HG03060 (cell line): ENCODE results near the gene FOSB.
A peak's percentile ranks its signal among the peaks of the same experiment; 100 is the strongest.
"Not testable (repeated sequence)": the region's sequence is repeated elsewhere in the genome, so short reads cannot be mapped to it uniquely, and the experiment has no call there.

ENCODE experiments used
- ATAC-seq: cut with Tn5 transposase; IDR thresholded peaks from one replicate; pipeline ENCODE4 v1.9.1; 2021; ENCODE audit warnings: low read depth, moderate number of reproducible peaks; ENCODE audit not compliant: unreplicated experiment

The FOSB gene

DNA sequence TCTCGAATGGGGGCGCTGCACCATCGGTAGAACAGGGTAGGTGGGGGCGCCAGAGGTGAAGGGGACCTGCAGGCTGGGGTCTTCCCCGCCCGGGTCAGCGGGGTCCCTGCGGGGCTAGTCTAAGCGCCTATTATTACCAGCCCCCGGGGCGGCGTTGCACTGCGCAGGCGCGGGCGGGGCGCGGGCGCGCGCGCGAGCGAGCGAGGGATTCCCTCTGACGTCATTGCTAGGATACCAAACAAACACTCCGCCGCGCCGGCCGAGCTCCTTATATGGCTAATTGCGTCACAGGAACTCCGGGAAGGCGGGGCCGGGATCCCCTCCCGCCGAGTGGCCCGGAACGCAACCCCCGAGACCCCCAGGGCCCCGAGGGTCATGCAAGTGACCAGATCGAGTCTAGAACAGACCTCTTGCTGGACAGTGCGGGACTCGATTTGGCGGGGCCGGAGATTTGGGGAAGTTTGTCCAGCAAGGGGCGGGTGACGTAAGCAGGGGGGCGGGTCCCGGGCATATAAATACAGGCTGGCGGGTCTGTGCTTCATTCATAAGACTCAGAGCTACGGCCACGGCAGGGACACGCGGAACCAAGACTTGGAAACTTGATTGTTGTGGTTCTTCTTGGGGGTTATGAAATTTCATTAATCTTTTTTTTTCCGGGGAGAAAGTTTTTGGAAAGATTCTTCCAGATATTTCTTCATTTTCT, at the start of gene FOSB:
TSS of gene FOSB (plus strand) at position 541 of the 703 bp plus-strand sequence. CDS start 591 bp downstream, outside the sequence.
- ATAC-seq, result peak; percentile 42

DNA sequence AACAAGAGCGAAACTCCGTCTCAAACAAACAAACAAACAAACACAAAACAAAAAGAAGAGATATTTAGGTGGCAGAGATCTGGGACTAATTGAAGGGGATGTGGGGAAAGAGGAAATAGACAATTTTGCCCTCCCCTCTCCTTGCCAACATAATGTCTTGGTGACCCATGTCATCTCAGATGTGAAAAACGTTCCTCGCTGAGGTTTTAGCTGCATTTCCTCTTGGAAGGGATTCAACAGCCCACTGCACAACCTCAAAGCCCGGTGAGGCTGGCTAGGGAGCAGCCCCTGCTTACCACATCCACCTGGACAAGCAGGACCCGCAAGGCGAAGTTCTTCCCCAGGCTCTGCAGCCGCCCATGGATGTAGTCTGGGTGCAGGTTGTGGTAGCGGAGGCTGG, 49.0 kb upstream of the FOSB start:
- no peak for ATAC-seq

DNA sequence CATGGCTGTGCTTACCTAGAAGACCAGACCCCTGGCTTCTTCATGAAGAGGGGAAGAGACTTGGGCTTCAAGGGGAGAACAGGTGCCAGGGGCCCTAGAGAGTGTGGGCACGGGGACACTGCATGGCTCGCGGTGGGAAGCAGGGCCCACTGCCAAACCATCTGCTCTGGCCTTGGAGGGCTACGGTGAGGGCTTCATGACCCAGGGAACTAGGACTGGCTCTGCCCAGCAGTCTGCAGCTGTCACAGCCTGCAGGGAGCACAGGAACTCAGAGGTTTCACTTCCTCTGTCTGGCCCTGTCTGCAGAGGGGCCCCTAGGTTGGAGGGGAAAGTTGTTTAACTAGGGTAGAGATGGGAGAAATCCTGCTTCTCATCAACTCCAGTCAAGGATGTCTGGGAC, 48.4 kb upstream of the FOSB start:
- ATAC-seq, result no peak

DNA sequence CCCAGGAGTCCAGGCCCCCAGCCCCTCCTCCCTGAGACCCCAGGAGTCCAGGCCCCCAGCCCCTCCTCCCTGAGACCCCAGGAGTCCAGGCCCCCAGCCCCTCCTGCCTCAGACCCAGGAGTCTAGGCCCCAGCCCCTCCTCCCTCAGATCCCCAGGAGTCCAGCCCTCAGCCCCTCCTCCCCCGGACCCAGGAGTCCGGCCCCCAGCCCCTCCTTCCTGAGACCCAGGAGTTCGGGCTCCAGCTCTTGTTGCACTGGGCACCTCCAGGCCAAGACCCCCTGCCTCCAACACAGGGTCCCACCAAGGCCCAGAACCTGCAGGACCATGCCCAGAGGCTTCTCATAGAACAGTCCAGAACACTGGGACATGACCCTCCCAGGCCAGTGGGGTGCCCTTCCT, 47.9 kb upstream of the FOSB start:
- no peak for ATAC-seq

DNA sequence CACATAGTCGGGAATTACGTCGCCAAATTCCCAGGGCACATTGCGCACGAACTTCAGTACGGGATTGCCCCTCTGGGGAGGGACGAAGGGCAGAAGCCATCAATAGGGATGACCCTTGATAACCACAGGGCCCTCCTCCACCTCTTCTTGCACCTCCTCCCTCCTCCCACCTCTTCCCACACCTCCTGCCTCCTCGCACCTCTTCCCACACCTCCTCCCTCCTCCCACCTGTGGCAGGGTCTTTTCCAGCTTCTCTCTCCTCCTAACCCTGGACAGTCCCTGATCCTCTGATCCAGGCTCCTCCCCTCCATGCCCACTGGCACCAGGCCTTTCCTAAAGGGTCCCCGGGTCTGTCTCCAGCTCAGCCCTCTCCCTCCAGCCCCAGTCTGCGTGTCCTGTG, 47.4 kb upstream of the FOSB start:
- no peak for ATAC-seq

DNA sequence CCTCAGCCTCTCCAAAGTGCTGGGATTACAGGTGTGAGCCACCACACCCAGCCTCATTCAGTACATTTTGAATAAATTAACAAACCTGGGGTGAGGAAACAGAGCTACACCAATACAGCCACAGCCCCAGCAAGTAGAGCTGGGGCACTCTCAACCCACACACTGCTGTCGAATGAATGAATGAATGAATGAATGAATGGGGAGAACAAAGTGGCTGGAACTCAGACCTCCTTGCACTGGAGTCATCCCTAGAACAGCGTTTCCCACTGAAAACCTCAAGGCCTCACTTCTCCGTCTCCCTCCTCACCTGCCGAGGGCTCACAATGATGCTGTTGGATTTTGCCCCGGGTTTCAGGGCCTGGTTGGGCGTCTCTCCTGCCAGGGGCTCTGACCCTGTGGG, 46.9 kb upstream of the FOSB start:
- no peak for ATAC-seq

DNA sequence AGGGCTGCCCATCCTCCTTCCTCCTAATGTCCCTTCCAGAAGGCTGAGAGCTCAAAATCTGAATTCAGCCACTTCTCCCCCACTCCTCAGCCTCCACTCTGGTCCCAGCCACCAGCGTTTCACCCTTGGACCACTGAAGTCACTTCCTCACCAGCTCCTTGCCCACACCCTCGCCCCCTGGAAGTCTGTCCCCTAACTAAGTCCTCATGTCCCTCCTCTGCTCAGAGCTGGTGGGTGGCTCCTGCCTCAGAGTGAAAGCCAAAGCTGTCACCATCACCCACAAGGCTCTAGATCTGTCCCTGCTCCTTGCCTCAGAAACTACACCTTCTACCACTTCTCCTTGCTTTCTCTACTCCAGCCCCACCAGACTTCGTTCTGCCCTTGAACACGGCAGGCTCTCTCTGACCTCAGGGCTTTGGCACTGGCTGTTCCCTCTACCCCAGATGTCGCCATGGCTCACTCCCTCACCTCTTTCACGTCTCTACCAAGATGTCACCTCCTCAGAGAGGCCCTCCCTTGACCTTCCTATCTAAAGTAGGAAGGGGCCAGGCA, 45.8 kb upstream of the FOSB start:
- no peak for ATAC-seq

DNA sequence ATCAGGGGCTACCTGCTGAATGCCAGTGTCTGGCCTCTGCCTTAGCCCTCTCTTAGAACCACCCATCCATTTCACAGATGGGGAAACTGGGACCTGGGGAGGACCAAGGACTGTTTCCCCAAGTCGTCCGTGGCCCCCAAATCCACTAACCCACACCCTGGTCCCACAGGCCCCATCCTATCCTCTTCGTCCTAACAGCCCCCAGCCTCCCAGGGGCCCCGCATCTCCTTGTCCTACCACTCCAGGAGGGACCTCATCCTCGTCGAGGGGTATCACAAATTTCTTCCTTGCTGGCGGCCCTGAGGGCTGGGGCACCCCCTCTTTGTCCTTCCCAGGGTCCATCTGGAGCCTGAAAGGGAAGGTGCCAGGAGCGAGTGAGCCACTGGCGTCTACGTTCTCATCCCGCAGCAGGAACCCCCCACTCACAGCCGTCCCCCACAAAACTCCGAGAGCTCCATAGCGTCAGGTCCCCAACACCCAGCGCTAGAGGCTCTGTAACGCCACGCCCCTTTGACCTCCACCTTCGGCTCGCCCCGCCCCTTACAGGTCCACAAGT, 44.7 kb upstream of the FOSB start:
- ATAC-seq, result no peak

DNA sequence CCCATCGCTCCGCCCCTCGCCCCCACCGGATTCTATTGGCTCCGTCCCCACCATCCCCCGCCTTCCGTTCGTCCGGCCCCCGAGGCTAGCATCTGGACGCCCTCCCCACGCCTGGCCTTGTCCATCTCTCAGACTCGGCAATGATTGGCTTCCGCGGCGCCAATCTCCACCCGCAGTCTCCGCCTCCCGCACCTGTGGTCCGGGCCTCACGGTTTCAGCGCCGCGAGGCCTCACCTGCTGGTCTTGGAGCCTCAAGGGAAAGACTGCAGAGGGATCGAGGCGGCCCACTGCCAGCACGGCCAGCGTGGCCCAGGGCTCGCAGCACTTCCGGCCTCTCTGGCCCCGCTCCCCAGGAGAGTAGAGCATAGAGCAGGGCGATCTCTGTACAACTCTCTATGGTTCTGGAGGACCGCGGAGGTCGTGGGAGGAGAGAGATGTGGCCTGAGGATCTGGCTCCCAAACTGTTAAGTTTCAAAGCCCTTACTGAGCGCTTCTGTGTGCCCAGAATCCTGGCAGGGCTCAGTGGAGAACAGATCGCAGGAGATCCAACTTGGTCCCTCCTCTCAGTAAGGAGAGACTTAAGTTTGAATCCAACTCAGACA, 44.1 kb upstream of the FOSB start, which contains the start of gene ERCC1:
TSS of gene ERCC1 (minus strand) at position 329 of the 602 bp plus-strand sequence. CDS start 543 bp downstream, outside the sequence.
- ATAC-seq, result peak; percentile 50

DNA sequence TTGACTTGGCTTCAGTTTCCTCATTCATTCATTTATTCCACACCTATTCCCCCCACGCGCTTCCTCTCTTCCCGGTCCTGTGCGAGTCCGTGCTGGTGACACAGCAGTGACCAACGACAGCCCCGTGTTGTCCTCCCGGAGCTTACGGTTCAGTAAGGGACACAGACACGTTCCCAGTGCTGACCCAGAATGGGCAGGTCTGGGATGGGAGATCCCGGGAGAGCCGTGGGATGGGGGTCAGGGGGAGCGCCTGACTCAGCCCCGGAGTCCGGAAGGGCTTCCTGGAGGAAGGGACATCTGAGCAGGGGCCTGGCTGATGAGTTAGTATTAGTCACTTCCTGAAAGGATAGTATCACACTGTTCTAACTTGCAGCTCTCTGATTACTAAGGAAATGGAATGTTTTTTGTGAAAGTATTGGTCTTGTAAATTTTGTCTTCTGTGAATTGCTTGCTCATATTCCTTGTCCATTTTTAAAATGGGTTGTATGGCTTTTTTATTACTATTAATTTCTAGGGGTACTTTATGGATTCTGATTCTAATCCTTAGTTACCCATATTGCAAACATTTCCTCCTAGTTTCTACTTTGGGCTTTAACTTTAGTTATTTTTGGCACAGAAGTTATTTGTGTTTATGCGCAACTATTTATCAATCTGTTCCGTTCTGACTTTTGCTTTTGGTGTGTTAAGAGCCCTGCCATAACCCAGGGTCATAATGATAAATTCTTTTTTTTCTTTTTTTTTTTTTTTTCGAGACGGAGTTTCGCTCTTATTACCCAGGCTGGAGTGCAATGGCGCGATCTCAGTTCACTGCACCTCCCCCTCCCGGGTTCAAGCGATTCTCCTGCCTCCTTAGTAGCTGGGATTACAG, 43.4 kb upstream of the FOSB start:
- ATAC-seq, result no peak

DNA sequence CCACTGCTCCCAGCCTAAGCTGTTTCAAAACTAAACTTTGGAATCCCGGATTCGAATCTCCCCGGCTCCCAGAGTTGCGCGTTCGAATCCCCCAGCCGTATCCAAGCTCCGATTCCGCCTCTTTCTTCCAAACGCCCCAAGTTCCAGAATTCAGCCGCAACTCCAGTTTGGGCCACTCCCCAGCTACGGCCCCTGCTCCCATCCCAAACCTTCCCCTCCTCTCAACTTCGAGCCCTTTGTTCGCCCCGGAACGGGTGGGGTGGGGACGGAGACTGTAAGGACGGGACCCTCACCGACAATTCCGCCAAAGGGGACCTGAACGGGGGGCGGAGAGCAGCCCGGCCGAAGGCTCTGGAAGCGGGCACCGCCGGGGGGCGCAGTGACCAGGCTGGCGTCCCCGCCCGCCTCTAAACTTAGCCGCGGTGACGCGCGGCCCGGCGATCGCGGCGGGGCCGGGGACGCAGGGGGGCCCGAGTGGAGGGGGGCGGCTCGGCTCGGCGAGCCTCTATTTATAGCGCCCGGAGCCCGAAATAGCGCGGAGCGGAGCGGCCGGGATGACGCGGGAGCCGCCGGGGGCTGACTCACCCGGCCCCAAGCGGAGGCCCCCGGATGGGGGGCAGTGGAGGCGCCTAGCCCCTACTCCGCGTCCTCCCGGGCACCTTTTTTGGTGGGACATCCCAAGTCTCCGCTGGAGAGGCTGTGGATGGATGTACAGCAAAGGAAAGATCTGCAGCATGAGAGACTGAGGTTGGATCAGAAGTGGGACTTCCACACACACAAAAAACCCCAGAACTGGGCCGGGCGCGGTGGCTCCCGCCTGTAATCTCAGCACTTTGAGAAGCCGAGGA, 39.2 kb upstream of the FOSB start:
- ATAC-seq, result no peak

DNA sequence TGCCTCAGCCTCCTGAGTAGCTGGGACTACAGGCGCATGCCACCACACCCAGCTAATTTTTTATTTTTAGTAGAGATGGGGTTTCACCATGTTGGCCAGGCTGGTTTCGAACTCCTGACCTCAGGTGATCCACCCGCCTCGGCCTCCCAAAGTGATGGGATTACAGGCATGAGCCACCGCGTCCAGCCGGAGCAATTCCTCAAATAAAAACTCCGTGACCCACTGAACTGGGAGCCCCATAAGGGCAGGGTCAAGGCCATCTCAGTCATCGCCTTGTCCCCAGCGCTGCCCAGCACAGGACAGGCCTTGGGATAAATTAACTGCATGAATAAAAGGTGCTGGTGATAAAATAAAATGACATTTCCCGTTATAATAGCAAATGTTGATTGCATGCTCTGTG, 37.9 kb upstream of the FOSB start:
- ATAC-seq, result not testable (repeated sequence)

DNA sequence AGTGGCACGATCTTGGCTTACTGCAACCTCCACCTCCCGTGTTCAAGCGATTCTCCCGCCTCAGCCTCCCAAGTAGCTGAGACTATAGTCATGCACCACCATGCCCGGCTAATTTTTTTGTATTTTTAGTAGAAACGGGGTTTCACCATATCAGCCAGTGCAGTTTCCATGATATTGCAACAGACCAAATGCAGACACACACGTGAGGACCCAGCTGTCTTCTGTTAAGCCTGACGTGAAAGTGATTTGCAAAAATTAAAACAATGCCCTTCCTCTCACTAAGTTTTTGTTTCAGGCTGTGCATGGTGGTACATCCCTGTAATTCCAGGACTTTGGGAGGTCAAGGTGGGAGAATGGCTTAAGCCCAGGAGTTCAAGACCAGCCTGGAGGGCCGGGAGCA, 36.8 kb upstream of the FOSB start:
- ATAC-seq, result not testable (repeated sequence)

DNA sequence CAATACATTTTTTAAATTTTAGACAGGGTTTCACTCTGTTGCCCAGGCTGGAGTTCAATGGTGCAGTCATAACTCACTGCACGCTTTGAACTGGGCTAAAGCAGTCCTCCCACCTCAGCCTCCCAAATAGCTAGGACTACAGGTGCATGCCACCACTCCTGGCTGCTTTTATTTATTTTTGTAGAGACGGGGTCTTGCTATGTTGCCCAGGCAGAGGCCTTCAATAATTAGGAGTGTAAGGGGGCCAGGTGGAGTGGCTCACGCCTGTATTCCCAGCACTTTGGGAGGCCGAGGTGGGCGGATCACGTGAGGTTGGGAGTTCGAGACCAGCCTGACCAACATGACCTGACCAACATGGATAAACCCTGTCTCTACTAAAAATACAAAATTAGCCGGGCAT, 35.3 kb upstream of the FOSB start:
- not testable (repeated sequence) for ATAC-seq

DNA sequence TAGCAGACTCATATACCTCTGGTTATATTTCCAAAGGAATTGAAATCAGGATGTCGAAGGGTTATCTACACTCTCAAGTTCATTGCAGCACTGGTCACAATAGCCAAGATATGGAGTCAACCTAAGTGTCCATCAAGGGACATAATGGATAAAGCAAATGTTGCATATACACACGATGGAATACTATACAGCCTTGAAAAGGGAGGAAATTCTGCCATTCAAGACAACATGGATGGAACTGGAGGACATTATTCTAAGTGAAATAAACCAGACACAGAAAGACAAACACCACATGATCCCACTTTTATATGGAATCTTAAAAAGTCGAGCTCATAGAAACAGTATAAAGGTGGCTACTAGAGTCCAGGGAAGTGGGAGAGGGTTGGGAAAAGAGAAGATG, 30.5 kb upstream of the FOSB start:
- no peak for ATAC-seq

DNA sequence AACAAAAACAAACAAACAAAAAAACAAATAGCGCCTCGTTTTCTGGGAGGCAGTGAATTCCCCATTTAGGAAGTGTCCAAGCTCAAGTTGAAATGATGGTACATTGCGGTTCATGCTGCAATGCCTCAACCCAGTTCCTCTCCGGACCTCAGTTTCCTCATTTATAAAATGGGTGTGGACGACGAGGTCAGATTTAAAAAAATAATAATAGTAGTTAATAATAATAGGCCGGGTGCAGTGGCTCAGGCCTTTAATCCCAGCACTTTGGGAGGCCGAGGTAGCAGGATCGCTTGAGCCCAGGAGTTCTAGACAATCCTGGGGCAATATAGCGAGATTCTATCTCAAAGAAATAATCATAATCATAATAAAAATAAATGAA, 28.6 kb upstream of the FOSB start:
- no peak for ATAC-seq

DNA sequence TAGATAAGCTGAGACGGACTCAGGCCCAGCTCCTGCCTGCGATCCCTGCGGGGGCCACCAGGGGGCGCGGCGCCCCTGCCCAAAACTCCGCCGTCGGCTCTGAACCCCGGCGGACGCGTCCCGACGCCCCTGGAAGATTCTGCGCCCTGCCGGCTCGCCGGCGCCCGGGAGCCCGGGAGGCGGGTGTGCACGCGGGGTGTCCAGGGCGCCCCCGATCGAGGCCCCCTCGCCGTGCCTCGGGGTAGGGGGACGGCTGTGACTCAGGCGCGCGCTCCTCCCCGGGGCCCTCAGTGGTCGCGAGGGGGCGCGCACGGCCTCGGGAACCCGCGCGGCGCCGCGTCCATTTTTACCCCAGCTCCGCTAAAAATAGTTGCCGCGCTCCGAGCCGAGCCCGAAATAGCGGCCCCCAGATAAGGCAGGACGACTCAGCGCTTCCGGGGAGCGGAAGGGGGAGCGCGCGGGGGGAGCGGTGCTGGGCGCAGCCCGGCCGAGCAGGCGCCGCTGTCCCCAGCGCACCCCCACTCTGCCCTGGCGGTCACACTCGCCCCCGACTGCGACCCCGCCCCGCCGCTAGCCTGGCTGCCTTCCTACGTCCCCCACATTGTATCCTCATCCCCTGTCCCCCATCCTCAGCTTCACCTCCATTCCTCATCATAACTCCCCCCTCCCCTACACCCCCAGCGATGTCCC, 28.1 kb upstream of the FOSB start:
- no peak for ATAC-seq

DNA sequence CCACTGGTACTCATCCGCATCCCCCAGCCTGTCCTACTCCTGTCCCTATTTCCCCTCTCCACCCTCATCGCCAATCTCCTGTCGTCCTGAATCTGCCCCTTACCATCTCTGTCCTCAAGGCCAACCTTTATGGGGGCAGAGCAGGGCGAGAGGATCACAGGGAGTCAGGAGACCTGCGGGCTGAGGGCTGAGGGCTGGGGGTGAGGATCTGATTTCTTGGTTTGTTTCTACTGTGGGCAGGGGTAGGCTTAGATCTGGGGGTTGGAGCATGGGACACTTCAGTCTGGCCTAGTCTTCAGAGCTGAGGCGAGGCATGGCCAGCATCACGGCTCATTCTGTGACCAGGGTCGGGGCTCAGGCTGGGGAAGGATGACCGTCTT, 27.5 kb upstream of the FOSB start:
- ATAC-seq, result no peak

DNA sequence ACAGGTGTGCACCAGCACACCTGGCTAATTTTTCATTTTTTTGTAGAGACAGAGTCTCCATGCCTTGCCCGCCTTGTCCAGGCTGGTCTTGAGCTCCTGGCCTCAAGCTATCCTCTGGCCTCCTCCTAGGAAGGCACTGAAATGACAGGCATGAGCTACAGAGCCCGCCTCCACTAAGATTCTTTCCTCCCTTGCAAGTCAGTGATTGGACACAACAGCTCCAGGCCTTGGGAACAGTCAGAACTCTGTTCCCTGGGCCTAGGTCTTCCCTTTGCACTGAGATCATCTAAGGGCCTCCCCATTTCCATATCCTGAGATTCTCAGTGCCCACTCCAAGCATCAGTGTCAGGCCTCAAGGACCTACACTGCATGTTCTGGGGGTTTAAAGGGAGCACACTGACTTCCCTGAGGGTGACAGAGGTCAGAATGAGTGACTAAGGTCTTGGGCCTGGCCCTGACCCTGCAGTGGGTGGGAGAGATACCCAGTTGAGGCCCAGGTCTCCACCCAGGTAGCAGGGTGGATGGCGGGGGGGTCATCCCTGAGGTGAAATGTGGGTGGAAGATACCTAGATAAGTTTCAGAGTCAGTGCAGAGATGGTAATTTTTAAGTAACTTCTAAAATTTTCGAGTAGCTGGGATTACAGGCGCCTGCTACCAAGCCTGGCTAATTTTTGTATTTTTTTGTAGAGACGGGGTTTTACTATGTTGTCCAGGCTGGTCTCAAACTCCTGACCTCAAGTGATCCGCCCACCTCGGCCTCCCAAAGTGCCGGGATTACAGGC, 26.7 kb upstream of the FOSB start:
- no peak for ATAC-seq
